ENCODE measurements around the gene FEM1B.

DNA sequence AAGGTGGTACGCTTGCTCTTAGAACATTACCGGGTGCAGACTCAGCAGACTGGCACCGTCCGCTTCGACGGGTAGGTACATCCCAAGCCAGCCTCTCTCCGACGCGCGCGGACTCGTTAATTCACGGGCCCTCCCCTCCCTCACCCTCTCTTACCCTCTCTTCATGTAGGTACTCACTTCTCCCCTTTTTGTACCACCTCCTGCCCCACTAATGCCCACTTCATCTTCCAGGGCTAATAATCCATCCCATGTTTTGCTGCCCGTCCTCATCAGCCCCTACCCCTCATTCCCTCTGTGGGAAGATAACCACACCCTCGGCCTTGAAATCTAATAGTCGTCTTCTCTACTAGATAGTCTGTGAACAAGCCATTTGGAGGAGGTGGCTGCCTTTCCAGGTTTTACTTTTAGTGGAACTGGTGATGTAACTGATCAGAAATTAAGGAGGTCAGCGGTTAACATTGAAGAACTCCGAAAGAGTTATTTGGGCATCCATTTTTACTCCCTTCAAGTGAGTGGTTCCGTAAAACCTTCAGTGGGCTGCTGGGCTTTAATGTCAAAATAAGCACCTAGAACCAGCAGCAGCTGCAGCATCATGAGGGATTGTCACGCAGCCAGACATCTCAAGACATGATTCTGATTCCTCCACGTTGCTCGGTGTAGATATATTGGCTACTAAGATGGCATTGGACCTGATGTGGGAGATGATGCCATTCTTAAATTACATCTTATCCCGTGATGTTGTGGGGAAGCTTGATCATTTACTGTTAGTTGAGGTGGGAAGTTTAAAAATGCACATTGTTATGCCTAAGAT lies 1.3 kb downstream of the FEM1B start:
- TF ChIP-seq POLR2A (IDR thresholded peaks at IDR 0.05; ENCODE audit: low read depth, low read length), result no peak
- no peak for TF ChIP-seq PAX5 (IDR thresholded peaks at IDR 0.05; ENCODE audit: insufficient read depth, low read length, severe bottlenecking)
- no peak for TF ChIP-seq TAF1 (IDR thresholded peaks at IDR 0.05; ENCODE audit: low read depth, low read length)
